HG03354 (cell line): ENCODE measurements around the gene CCDC43.
"Not testable (repeated sequence)": the region's sequence is repeated elsewhere in the genome, so short reads cannot be mapped to it uniquely, and the experiment has no call there.

Experiments used
- ATAC-seq: cut with Tn5 transposase; IDR thresholded peaks from one replicate; pipeline ENCODE4 v1.9.1; 2021; ENCODE audit warnings: mild to moderate bottlenecking; ENCODE audit not compliant: unreplicated experiment, poor library complexity, severe bottlenecking

Gene CCDC43

GRCh38 chr17:44673893-44674292, 15.7 kb downstream of the CCDC43 start:
- ATAC-seq, result no peak

- no peak for ATAC-seq
Observed at GRCh38 chr17:44672479-44673093, 17.0 kb downstream of the CCDC43 start.

DNA sequence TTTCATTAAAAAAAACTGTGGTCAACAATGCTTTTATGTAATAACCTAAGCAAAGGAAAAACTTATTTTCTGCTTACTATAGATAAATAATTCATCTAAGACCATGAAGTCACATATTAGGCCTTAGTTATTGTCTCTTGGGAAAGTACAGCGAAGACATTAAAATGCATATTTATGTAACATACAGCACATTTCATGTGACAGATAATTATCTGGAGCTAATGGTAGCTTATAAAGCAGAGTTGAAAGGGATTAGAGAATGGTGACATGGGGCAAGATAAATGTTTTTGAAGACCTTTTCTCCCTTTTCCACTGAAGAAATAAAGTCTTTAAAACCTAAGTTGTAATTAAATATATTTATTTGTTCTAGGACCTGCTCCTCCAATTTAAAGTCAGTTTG, 23.6 kb downstream of the CCDC43 start:
- no peak for ATAC-seq

DNA sequence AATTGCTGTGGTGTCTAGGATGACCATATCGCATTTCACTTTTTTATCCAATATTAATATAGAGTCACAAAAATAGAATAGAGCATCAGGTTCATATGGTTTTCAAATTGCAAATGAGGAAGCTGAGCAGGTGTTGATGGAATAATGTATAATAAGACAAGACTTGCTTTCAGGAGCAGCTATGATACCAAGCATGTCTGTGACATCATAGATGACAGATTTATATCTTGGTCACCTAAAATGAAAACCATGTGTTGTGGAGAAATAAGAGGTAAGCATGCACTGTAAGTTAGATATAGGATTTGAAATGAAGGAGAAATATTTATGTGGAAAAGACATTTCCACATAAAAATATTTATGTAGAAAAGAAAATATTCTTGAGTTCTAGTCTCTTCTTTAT, 24.7 kb downstream of the CCDC43 start:
- no peak for ATAC-seq

- ATAC-seq, result no peak
Observed at GRCh38 chr17:44663095-44663494, 26.5 kb downstream of the CCDC43 start.

- no peak for ATAC-seq
Observed at GRCh38 chr17:44661835-44662234, 27.7 kb downstream of the CCDC43 start.

DNA sequence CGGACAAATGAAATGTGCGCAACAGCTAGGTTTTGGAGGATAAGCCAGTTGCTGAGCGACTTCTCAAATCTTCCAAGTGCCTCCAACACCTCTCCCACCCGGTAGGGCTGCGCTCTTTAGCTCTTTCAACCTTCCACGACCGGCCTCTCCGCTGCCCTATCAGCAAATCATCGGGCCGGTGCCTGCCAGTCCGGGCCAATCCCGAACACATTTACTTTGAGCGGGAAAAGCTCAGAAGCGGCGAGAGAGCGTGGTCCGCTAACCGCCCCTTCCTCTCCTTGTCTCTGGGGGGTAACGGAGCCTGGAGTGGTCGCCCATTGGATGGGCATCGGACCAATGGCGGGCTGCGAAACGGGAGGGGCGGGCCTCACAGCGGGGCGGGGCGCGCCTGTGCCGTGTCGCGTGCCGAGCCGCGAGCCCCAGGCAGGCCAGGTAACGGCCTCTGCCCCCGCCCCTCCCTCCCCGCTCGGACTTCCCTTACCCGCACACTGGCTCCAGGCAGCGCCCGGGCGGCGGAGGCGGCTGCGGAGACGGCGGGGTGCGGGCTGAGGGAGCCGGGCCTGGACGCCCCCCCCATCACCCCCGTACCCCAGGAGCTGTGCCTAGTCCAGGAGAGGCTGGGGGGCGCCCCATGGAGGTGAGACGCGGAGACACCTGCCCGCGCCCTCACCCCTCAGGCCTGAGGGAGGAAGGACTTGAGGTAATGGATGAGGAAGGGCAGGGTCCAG, 33.4 kb downstream of the CCDC43 start, which contains the start of gene MEIOC:
Gene MEIOC, plus strand, starts transcription at position 486 of the 728 bp plus-strand sequence. Its CDS starts 146 bp downstream, at position 632.
- no peak for ATAC-seq

DNA sequence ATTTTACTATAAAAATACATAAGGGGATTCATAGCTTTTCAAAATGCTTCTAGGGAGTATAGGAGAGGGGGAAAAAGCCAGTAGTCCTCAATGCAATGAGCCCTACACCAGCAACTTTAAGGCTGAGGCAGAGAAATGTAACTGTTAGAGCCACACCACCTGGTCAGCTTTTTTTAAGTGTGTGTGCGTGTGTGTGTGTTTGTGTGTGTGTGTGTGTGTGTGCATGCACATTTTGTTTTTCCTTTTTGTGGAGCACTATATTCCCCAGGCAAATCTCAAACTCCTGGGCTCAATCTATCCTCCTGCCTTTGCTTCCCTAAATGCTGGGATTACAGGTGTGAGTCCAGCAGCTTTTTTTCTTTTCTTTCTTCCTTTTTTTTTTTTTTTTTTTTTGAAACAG, 35.6 kb downstream of the CCDC43 start:
- no peak for ATAC-seq

DNA sequence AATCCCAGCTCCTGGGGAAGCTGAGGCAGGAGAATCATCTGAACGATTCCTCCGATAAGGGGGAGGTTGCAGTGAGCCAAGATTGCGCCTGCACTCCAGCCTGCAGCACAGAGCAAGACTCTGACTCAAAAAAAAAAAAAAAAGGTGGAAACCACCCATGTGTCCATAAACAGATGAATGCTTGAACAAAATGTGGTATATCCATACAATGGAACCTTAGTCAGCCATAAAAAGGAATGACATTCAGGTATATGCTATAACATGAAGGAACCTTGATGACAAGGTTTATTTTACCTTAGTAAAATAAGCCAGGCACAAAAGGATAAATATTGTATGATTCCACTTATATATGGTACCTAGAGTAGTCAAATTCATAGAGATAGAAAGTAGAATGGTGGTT, 36.2 kb downstream of the CCDC43 start:
- no peak for ATAC-seq

GRCh38 chr17:44652727-44653126, 36.8 kb downstream of the CCDC43 start:
- ATAC-seq, result no peak

DNA sequence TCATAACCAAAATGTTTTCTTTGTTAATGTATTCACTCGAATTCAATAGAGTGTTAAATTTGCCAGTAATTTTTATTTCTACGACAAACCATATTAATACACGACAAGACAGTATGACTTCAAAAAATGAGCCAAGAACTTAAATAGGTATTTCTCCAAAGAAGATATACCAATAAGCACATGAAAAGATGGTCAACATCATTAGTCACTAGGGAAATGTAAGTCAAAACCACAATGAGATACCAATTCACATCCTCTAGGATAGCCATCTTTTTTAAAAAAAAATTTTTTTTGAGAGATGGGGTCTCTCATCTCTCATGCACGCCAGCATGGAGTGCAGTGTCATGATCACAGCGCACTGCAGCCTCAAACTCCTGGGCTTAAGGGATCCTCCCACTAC, 38.3 kb downstream of the CCDC43 start:
- ATAC-seq, result no peak

- ATAC-seq, result no peak
Observed at GRCh38 chr17:44648963-44649362, 40.6 kb downstream of the CCDC43 start.

- ATAC-seq, result no peak
Observed at GRCh38 chr17:44647736-44648135, 41.8 kb downstream of the CCDC43 start.

DNA sequence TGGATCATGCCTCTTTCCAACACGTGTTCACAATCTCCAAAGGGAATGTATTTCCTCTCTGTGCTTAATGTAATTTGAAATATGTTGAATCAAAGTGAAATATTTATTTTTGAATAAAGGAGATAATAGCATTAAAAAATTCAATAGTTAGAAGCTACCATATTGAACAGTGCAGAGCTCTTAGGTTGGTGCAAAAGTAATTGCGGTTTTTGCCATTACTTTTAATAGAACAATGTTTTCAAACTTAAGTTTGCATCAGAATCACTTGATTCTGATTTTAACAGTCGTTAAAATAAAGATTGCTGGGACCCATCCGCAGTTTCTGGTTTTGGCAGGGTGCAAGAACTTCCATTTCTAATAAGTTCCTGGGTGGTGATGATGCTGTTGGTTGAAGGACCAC, 43.3 kb downstream of the CCDC43 start:
- ATAC-seq, result no peak

- ATAC-seq, result no peak
Observed at GRCh38 chr17:44645341-44645740, 44.2 kb downstream of the CCDC43 start.

- ATAC-seq, result no peak
Observed at GRCh38 chr17:44642834-44643233, 46.7 kb downstream of the CCDC43 start.

DNA sequence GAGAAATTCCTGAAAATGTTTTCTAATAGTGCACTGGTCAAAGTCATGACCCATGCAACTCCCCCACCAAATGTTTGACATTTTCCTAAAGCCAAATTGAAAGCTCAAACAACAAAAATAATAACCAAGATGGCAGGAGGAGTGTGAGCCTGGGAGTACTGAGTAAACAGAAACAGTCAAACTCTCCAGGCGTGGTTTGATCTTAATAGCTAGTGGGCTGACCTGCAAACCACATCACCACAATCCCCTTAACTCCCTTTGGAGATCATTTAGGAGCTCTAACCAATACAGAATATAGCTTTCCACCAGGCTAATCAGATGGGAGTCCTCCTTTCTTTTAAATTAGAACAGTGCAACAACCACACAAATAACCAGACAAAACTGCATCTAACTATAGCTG, 52.5 kb downstream of the CCDC43 start:
- ATAC-seq, result no peak

DNA sequence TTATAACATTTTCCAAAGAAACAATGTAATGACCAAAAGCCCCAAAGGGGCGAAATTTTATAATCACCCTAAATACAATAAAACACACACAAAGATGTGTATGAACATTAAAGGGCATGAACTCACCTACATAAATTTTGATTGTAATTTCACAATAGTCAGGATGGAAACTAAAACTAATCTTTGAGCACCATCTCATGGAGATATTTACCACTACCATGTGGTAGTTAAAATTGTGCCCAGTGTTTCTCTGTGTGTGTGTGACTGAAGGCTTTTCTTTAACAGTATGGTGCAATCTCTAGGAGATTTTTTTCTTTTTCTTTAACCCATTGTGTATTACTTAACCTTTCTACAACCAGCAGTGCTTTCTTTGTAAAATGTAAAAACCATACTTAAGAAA, 53.0 kb downstream of the CCDC43 start:
- no peak for ATAC-seq

- not testable (repeated sequence) for ATAC-seq
Observed at GRCh38 chr17:44634401-44634800, 55.2 kb downstream of the CCDC43 start.

GRCh38 chr17:44633998-44634397, 55.6 kb downstream of the CCDC43 start:
- no peak for ATAC-seq

- no peak for ATAC-seq
Observed at GRCh38 chr17:44630703-44631102, 58.9 kb downstream of the CCDC43 start.
